HepG2 (cell line): ENCODE measurements around the gene PIGX. TPM values are rescaled to one million over a fixed set of nuclear protein-coding genes. Genes with fewer than 3 reads are reported as not detected.
A peak's percentile ranks its signal among the peaks of the same experiment; 100 is the strongest.

Experiments used
- ATAC-seq: fragments of 200-7000 bp; cut with Tn5 transposase; 3 replicates; pipeline ENCODE4 v1.9.1; 2020; ENCODE audit warnings: mild to moderate bottlenecking, moderate library complexity
- BruUV-seq: library from RNA; stranded (reverse); fragments of 400-500 nt; replicated peaks from 2 replicates; lab custom pipeline; 2021; lab: Mats Ljungman, UMichigan
- CTCF ChIA-PET: fragments of 300-600 bp; formaldehyde crosslinking; extraction: SDS; loops from one replicate; lab custom pipeline; 2021; ENCODE audit warnings: low total read pairs, inconsistent platforms, low intra/inter-chr PET ratio; lab: Yijun Ruan, JAX
- POLR2A ChIA-PET: fragments of 350-600 bp; sonication (Branson Sonifier 250); formaldehyde crosslinking; loops from one replicate; lab custom pipeline; 2020; ENCODE audit warnings: antibody characterized with exemption, inconsistent platforms; lab: Yijun Ruan, JAX
- DNase-seq: peaks from one replicate; pipeline ENCODE4 v3.0.0-alpha.2; 2015; ENCODE audit warnings: low spot score
- FAIRE-seq: peaks from 3 replicates; lab custom pipeline; 2011; peaks lifted over from hg19 to GRCh38; lab: Jason Lieb, UNC
- H2AFZ ChIP-seq: one replicate; pipeline ENCODE4 v1.6.1; 2011; ENCODE audit warnings: low read length, inconsistent platforms
- H3K27ac ChIP-seq: fragments of 300-600 bp; 3 replicates; pipeline ENCODE4 v1.8.0; 2011; ENCODE audit warnings: mixed run types, mild to moderate bottlenecking, mixed read lengths, low read length, inconsistent platforms; ENCODE audit not compliant: insufficient read depth; ENCODE audit errors: extremely low read length
- H3K27me3 ChIP-seq, 2 experiments: fragments of 200-600 bp in 1 of 2; 2 replicates in 1 of 2; 3 replicates in 1 of 2; pipeline versions ENCODE4 v1.6.0 to v1.8.0; 2011; ENCODE audit warnings: low read length in 2 of 2, mild to moderate bottlenecking in 2 of 2, moderate library complexity in 2 of 2, inconsistent platforms in 1 of 2; ENCODE audit not compliant: insufficient read depth in 2 of 2, control insufficient read depth in 1 of 2
- H3K36me3 ChIP-seq, 2 experiments: fragments of 200-600 bp in 1 of 2; replicated peaks in 1 of 2; 2 replicates in 1 of 2; 3 replicates in 1 of 2; pipeline versions ENCODE4 v1.5.1 to v1.8.0; 2011; ENCODE audit warnings: low read length in 2 of 2, inconsistent platforms in 1 of 2; ENCODE audit not compliant: insufficient read depth in 2 of 2, control insufficient read depth in 1 of 2
- H3K4me1 ChIP-seq: 2 replicates; pipeline ENCODE4 v1.5.1; 2012; ENCODE audit warnings: low read length, inconsistent platforms; ENCODE audit not compliant: insufficient read depth
- H3K4me2 ChIP-seq: 2 replicates; pipeline ENCODE4 v1.6.0; 2011; ENCODE audit warnings: low read depth, low read length, inconsistent platforms
- H3K4me3 ChIP-seq, 3 experiments: fragments of 200-600 bp in 1 of 3; sonication (generic), shearing (Covaris generic) in 1 of 3; replicated peaks in 1 of 3; 2 replicates each; pipeline ENCODE4 v1.5.1; 2011 to 2016; ENCODE audit warnings: low read length in 3 of 3, inconsistent platforms in 2 of 3, low read depth in 2 of 3, mild to moderate bottlenecking in 2 of 3, control low read depth in 1 of 3, mixed read lengths in 1 of 3; ENCODE audit not compliant: insufficient read depth in 1 of 3
- H3K79me2 ChIP-seq: one replicate; pipeline ENCODE4 v1.6.1; 2011; ENCODE audit warnings: low read length, inconsistent platforms; ENCODE audit not compliant: insufficient read depth
- H3K9ac ChIP-seq: 2 replicates; pipeline ENCODE4 v1.6.0; 2011; ENCODE audit warnings: mild to moderate bottlenecking, low read depth, low read length, inconsistent platforms; ENCODE audit not compliant: insufficient read depth
- H3K9me3 ChIP-seq: 2 replicates; pipeline ENCODE4 v1.5.1; 2012; ENCODE audit warnings: mild to moderate bottlenecking, low read length
- H4K20me1 ChIP-seq: 2 replicates; pipeline ENCODE4 v1.6.0; 2011; ENCODE audit warnings: inconsistent platforms, mild to moderate bottlenecking, low read length, moderate library complexity; ENCODE audit not compliant: insufficient read depth
- ATAD3A ChIP-seq: sonication (generic); formaldehyde crosslinking; IDR thresholded peaks from 2 replicates; pipeline ENCODE4 v1.4.0; 2020; ENCODE audit warnings: missing genetic modification reagents
- CEBPB ChIP-seq: IDR thresholded peaks from 2 replicates; pipeline ENCODE4 v1.6.1; 2011; ENCODE audit warnings: low read depth, low read length, improper control_type of control experiment, borderline replicate concordance
- ELF1 ChIP-seq: sonication (generic); formaldehyde crosslinking; IDR thresholded peaks from 2 replicates; pipeline ENCODE4 v1.4.0; 2020; ENCODE audit warnings: missing genetic modification reagents
- FOXK1 ChIP-seq: sonication (generic); formaldehyde crosslinking; IDR thresholded peaks from 2 replicates; pipeline ENCODE4 v1.4.0; 2020; ENCODE audit warnings: low read depth, missing genetic modification reagents, borderline replicate concordance
- HMG20A ChIP-seq: IDR thresholded peaks from 2 replicates; pipeline ENCODE4 v1.6.1; 2016; ENCODE audit warnings: borderline replicate concordance
- NR1H2 ChIP-seq: sonication (generic); formaldehyde crosslinking; IDR thresholded peaks from 2 replicates; pipeline ENCODE4 v1.8.1; 2022; ENCODE audit warnings: low read depth, missing genetic modification reagents, borderline replicate concordance
- ONECUT2 ChIP-seq: sonication (generic); formaldehyde crosslinking; IDR thresholded peaks from 2 replicates; pipeline ENCODE4 v1.4.0; 2020; ENCODE audit warnings: missing genetic modification reagents
- POLR2AphosphoS5 ChIP-seq: IDR thresholded peaks from 2 replicates; pipeline ENCODE4 v1.6.1; 2012; ENCODE audit warnings: low read depth, low read length
- SALL1 ChIP-seq: sonication (generic); formaldehyde crosslinking; IDR thresholded peaks from 2 replicates; pipeline ENCODE4 v1.8.0; 2022; ENCODE audit warnings: mild to moderate bottlenecking, missing genetic modification reagents
- SRY ChIP-seq: sonication (generic); formaldehyde crosslinking; IDR thresholded peaks from 2 replicates; pipeline ENCODE4 v1.8.0; 2022; ENCODE audit warnings: mild to moderate bottlenecking, missing genetic modification reagents
- ZBTB7A ChIP-seq: sonication (generic); formaldehyde crosslinking; IDR thresholded peaks from 2 replicates; pipeline ENCODE4 v1.8.0; 2022; ENCODE audit warnings: mild to moderate bottlenecking, missing genetic modification reagents
- ZNF138 ChIP-seq: sonication (generic); formaldehyde crosslinking; IDR thresholded peaks from 2 replicates; pipeline ENCODE4 v1.5.0; 2020; ENCODE audit warnings: mild to moderate bottlenecking, low read depth, missing genetic modification reagents
- ZNF33B ChIP-seq: sonication (generic); formaldehyde crosslinking; IDR thresholded peaks from 2 replicates; pipeline ENCODE4 v1.5.1; 2020; ENCODE audit warnings: mild to moderate bottlenecking, missing genetic modification reagents
- ZNF672 ChIP-seq: sonication (generic); formaldehyde crosslinking; IDR thresholded peaks from 2 replicates; pipeline ENCODE4 v1.8.1; 2022; ENCODE audit warnings: missing genetic modification reagents
- WGBS: methylation state at CpG from one replicate; pipeline ENCODE4 v1.1.6; 2017; ENCODE audit warnings: low lambda C conversion rate; 5-methylcytosine and 5-hydroxymethylcytosine counted together
- in situ Hi-C: cut with HindIII; loops from 2 replicates; pipeline ENCODE4 v1.10.0; 2017; ENCODE audit warnings: low pct_unique_long_range_greater_than_20kb; ENCODE audit not compliant: extremely low pct_ligation_motif_present
- intact Hi-C: fragments of 100-400 bp; cut with micrococcal nuclease; formaldehyde crosslinking; loops from one replicate; pipeline ENCODE4 v1.10.0; 2022; ENCODE audit not compliant: unreplicated experiment
- polyA plus RNA-seq, 8 experiments: library from polyadenylated mRNA; depleted of rRNA in 3 of 8; stranded (reverse) in 7 of 8; unstranded in 1 of 8; fragments of >200 nt; fragmentation: Illumina TruSeq in 4 of 8; extraction: Trizol in 4 of 8; gene quantifications; 2 replicates each; pipeline versions ENCODE4 v1.2.1 to v1.2.3, GENCODE V29; 2011 to 2016; ENCODE audit warnings: low read depth in 4 of 8, missing spikeins in 1 of 8, mixed read lengths in 1 of 8; ENCODE audit not compliant: insufficient read depth in 1 of 8
- total RNA-seq, 5 experiments: library from RNA; depleted of rRNA; stranded (reverse); fragments of >200 nt; fragmentation: Illumina TruSeq; extraction: Trizol; gene quantifications; 2 replicates each; pipeline ENCODE4 v1.2.3, GENCODE V29; 2016; ENCODE audit warnings: low read depth in 1 of 5
- TF ChIP-seq, protein P1 (sequence below): fragments of 450-650 bp; IDR thresholded peaks from 2 replicates; pipeline ENCODE4 v1.6.1; 2017

PIGX gene
- total and polyA plus RNA-seq, 2 of the 13 experiments (the other 11 are each of a cell fraction or from before 2014, with no cell fraction given), result 13.2 to 21.3 TPM

DNA sequence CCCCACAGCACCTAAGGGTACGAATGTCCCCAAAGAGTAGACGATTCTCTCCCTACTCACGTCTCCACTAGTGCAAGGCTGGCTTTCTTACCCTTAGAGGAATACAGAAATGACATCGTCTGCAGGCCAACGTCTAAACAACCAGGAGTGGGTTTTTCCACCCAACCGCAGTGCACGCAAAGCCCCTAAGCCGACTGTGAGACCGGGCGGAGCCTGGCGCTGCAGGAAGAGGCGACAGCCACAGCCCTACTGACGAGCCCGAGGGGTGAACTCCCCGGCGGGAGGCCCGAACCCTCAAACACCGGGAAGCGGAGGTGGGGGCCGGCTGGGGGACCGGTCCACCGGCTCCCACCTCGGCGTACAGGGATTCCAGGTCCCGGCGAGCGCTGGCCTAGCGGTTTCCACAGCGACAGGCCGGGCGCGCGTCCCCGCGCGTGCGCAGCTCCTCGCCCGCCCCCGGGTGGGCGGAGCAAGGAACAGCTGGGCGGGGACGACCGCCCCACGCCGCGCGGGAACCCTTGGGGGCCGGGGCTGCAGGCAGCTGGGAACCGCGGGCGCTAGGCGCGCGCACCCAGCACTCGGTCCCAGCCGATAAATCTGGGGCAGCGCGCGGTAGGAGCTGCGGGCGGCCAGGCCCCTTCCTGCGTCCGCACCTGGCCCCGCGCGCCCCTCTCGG, at the start of gene PIGX, which contains the start of gene CEP19 (continued):
- TF ChIP-seq POLR2AphosphoS5, result peak; percentile 50
- no peak for TF ChIP-seq ATAD3A (CRISPR knock-in tag)
- TF ChIP-seq ELF1 (CRISPR knock-in tag), result peak; percentile 40; the same call in 1 of the 2 replicates
- TF ChIP-seq ZNF33B (CRISPR knock-in tag), result no peak
- TF ChIP-seq FOXK1, result no peak
- TF ChIP-seq ZNF138 (CRISPR knock-in tag), result no peak
- TF ChIP-seq SALL1, result no peak
- 0 out of 2 replicates have a peak, but pooled peaks have one; percentile 60 for TF ChIP-seq NR1H2 (CRISPR knock-in tag)
- TF ChIP-seq ZNF672, result no peak
- TF ChIP-seq ZBTB7A (CRISPR knock-in tag), result no peak

- no peak overlapping the region for H3K9ac ChIP-seq
- H4K20me1 ChIP-seq, result no peaks in the 10 kb centered on the region
- intact Hi-C loops, result no loop called here
- TF ChIP-seq HMG20A (no peak), ZNF672 (no peak), SRY (CRISPR knock-in tag) (no peak), ONECUT2 (CRISPR knock-in tag) (no peak), CEBPB (no peak)
- TF ChIP-seq, protein P1, sequence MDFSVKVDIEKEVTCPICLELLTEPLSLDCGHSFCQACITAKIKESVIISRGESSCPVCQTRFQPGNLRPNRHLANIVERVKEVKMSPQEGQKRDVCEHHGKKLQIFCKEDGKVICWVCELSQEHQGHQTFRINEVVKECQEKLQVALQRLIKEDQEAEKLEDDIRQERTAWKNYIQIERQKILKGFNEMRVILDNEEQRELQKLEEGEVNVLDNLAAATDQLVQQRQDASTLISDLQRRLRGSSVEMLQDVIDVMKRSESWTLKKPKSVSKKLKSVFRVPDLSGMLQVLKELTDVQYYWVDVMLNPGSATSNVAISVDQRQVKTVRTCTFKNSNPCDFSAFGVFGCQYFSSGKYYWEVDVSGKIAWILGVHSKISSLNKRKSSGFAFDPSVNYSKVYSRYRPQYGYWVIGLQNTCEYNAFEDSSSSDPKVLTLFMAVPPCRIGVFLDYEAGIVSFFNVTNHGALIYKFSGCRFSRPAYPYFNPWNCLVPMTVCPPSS, result no peak
- no peak for FAIRE-seq
- ChIA-PET CTCF (no interaction called here), POLR2A (no interaction called here)
- no peaks in the 10 kb centered on the region for H3K79me2 ChIP-seq
- in situ Hi-C loops, result no loop called here
- peaks cover 31% of the 10 kb centered on the region for H3K4me1 ChIP-seq
- no peak for DNase-seq
- no peak overlapping the region for H2AFZ ChIP-seq
- H3K27me3 ChIP-seq, result peaks cover 7 to 26% of the 10 kb centered on the region in 2 experiments; a peak in 4 of 5 replicates
- H3K27ac ChIP-seq, result no peak overlapping the region
- no TSS peak for BruUV-seq
- WGBS, result 43% methylated on average over 11 of the region's 15 CpGs
- H3K4me2 ChIP-seq, result no peak overlapping the region
- ATAC-seq, result no peak
- H3K9me3 ChIP-seq, result no peaks in the 10 kb centered on the region
- no peaks in the 10 kb centered on the region for H3K36me3 ChIP-seq
- H3K4me3 ChIP-seq, result no peak overlapping the region
These were observed 49.2 kb upstream of the PIGX start for GRCh38 chr3:196662711-196663571.
